Fibroblast of the aortic adventitia (primary cell): ENCODE results near the gene CD200R1L. TPM values are rescaled to one million over a fixed set of nuclear protein-coding genes. Genes with fewer than 3 reads are reported as not detected.
A peak's percentile ranks its signal among the peaks of the same experiment; 100 is the strongest.

Source experiments
- DNase-seq: peaks from one replicate; pipeline ENCODE4 v3.0.0-alpha.2; 2010; ENCODE audit warnings: low read depth
- H3K4me3 ChIP-seq: 2 replicates; pipeline ENCODE4 v1.5.1; 2011; ENCODE audit warnings: low read depth, mild to moderate bottlenecking, control low read depth, low read length, moderate library complexity
- CTCF ChIP-seq: IDR thresholded peaks from 2 replicates; pipeline ENCODE4 v1.5.1; 2011; ENCODE audit warnings: mild to moderate bottlenecking, low read length, control low read depth, inconsistent platforms; ENCODE audit not compliant: insufficient read depth
- total RNA-seq: library from RNA; depleted of rRNA; stranded (reverse); fragments of >200 nt; gene quantifications from 2 replicates; pipeline ENCODE4 v1.2.3, GENCODE V29; 2012; ENCODE audit warnings: low replicate concordance

CD200R1L gene
- total RNA-seq, 1 donor = not detected

- DNase-seq = peak; percentile 52
- TF ChIP-seq CTCF = no peak
- no peak overlapping the region for H3K4me3 ChIP-seq
Observed at GRCh38 chr3:112773864-112774263, 72.8 kb downstream of the CD200R1L start.

- H3K4me3 ChIP-seq = no peak overlapping the region
- DNase-seq = no peak
- TF ChIP-seq CTCF = no peak
Observed at GRCh38 chr3:112770951-112771350, 75.7 kb downstream of the CD200R1L start.

- DNase-seq = peak; percentile 97
Observed at GRCh38 chr3:112770032-112770626, 76.5 kb downstream of the CD200R1L start.

GRCh38 chr3:112769286-112769978 lies 77.2 kb downstream of the CD200R1L start:
- DNase-seq = peak; percentile 89
- H3K4me3 ChIP-seq = no peak overlapping the region
- no peak for TF ChIP-seq CTCF

More at GRCh38 chr3:112770032-112770626, 76.5 kb downstream of the CD200R1L start:
- H3K4me3 ChIP-seq = no peak overlapping the region
- TF ChIP-seq CTCF = no peak

- H3K4me3 ChIP-seq = no peak overlapping the region
- no peak for TF ChIP-seq CTCF
- DNase-seq = peak; percentile 55
Observed at GRCh38 chr3:112767777-112768176, 78.9 kb downstream of the CD200R1L start.

GRCh38 chr3:112767177-112767576 lies 79.5 kb downstream of the CD200R1L start:
- H3K4me3 ChIP-seq = no peak overlapping the region
- peak; percentile 45 for DNase-seq
- no peak for TF ChIP-seq CTCF

Other genes with a start within 250 kb of the CD200R1L start
- 614 and 2,284 TPM in 2 replicates for gene CCDC80, start 205.7 kb downstream of the CD200R1L start, total RNA-seq
- not detected in 2 replicates for gene CD200R1, start 128.2 kb upstream of the CD200R1L start, total RNA-seq
- 33.4 and 60.6 TPM in 2 replicates for gene GTPBP8, start 144.1 kb upstream of the CD200R1L start, total RNA-seq